Measurements from ENCODE around the gene PASK.
"Not testable (repeated sequence)": the region's sequence is repeated elsewhere in the genome, so short reads cannot be mapped to it uniquely, and the experiment has no call there.

- TF ChIP-seq FOXM1 (IDR thresholded peaks at IDR 0.05; ENCODE audit: borderline replicate concordance); TARDBP (IDR thresholded peaks at IDR 0.05); SUZ12 (IDR thresholded peaks at IDR 0.05); PKNOX1 (IDR thresholded peaks at IDR 0.05): not testable (repeated sequence)
Measured at GRCh38 chr2:241093133-241093781, 56.0 kb downstream of the PASK start.

Data from HEK293T (cell line).